ENCODE results near the gene C6orf89.
A peak's percentile ranks its signal among the peaks of the same experiment; 100 is the strongest.

The C6orf89 gene

GRCh38 chr6:36885461-36886401 lies at the start of gene C6orf89:
C6orf89 (plus strand) TSS chr6:36885952; CDS start chr6:36899445, 13,493 bp downstream.
- peak; percentile 96 to 97 for DNase-seq (ENCODE audit: low read depth in 2 of 2)

- no peak for DNase-seq (ENCODE audit: low read depth in 2 of 2)
Observed at GRCh38 chr6:36836111-36837021, 49.4 kb upstream of the C6orf89 start.

- DNase-seq (ENCODE audit: low read depth in 2 of 2) = no peak
Observed at GRCh38 chr6:36837022-36837339, 48.8 kb upstream of the C6orf89 start.

- DNase-seq (ENCODE audit: low read depth in 2 of 2) = no peak
Observed at GRCh38 chr6:36837686-36838085, 48.1 kb upstream of the C6orf89 start.

GRCh38 chr6:36838896-36839748 lies 46.6 kb upstream of the C6orf89 start, which contains the start of gene CPNE5:
CPNE5 (minus strand) TSS chr6:36839444; CDS start chr6:36839377, 67 bp downstream.
- no peak for DNase-seq (ENCODE audit: low read depth in 2 of 2)

GRCh38 chr6:36839749-36840431 lies 45.9 kb upstream of the C6orf89 start:
- DNase-seq (ENCODE audit: low read depth in 2 of 2) = peak in 1 of 2 donors; percentile 31

GRCh38 chr6:36840432-36841403 lies 45.0 kb upstream of the C6orf89 start:
- DNase-seq (ENCODE audit: low read depth in 2 of 2) = no peak

GRCh38 chr6:36841756-36842155 lies 44.0 kb upstream of the C6orf89 start:
- DNase-seq (ENCODE audit: low read depth in 2 of 2) = no peak

- DNase-seq (ENCODE audit: low read depth in 2 of 2) = no peak
Observed at GRCh38 chr6:36843170-36843569, 42.6 kb upstream of the C6orf89 start.

GRCh38 chr6:36844232-36845170 lies 41.3 kb upstream of the C6orf89 start:
- DNase-seq (ENCODE audit: low read depth in 2 of 2) = no peak

- DNase-seq (ENCODE audit: low read depth in 2 of 2) = no peak
Observed at GRCh38 chr6:36845233-36845632, 40.5 kb upstream of the C6orf89 start.

- DNase-seq (ENCODE audit: low read depth in 2 of 2) = no peak
Observed at GRCh38 chr6:36847152-36847551, 38.6 kb upstream of the C6orf89 start.

GRCh38 chr6:36847991-36848390 lies 37.8 kb upstream of the C6orf89 start:
- no peak for DNase-seq (ENCODE audit: low read depth in 2 of 2)

GRCh38 chr6:36848658-36849441 lies 36.9 kb upstream of the C6orf89 start:
- DNase-seq (ENCODE audit: low read depth in 2 of 2) = no peak

GRCh38 chr6:36850021-36850420 lies 35.7 kb upstream of the C6orf89 start:
- DNase-seq (ENCODE audit: low read depth in 2 of 2) = no peak

- DNase-seq (ENCODE audit: low read depth in 2 of 2) = no peak
Observed at GRCh38 chr6:36851149-36851614, 34.6 kb upstream of the C6orf89 start.

GRCh38 chr6:36851626-36852025 lies 34.1 kb upstream of the C6orf89 start:
- DNase-seq (ENCODE audit: low read depth in 2 of 2) = no peak

Measured in activated CD4-positive, alpha-beta T cell treated with anti-CD3 and anti-CD28 coated beads for 24 hours (primary cell).